H9 (cell line): ENCODE measurements around the gene SERTM2. TPM values are rescaled to one million over a fixed set of nuclear protein-coding genes. Genes with fewer than 3 reads are reported as not detected.

Source experiments
- DNase-seq: peaks from one replicate; pipeline ENCODE4 v3.0.0-alpha.2; 2017
- H2AFZ ChIP-seq: one replicate; pipeline ENCODE4 v1.6.1; 2013; ENCODE audit warnings: mild to moderate bottlenecking, low read length, control low read depth, moderate library complexity
- H2AK5ac ChIP-seq: 2 replicates; pipeline ENCODE4 v1.6.1; 2013; ENCODE audit warnings: low read length, control low read depth, mixed read lengths; ENCODE audit not compliant: insufficient read length
- H2BK120ac ChIP-seq: one replicate; pipeline ENCODE4 v1.6.1; 2013; ENCODE audit warnings: low read depth, mild to moderate bottlenecking, low read length, control low read depth, inconsistent platforms; ENCODE audit not compliant: poor library complexity, severe bottlenecking
- H2BK12ac ChIP-seq: 2 replicates; pipeline ENCODE4 v1.6.1; 2013; ENCODE audit warnings: low read length, control low read depth, mixed read lengths, low read depth; ENCODE audit not compliant: insufficient read length
- H2BK15ac ChIP-seq: 2 replicates; pipeline ENCODE4 v1.6.1; 2013; ENCODE audit warnings: low read depth, low read length, control low read depth
- H2BK20ac ChIP-seq: one replicate; pipeline ENCODE4 v1.6.1; 2013; ENCODE audit warnings: low read depth, mild to moderate bottlenecking, low read length, control low read depth, inconsistent platforms; ENCODE audit not compliant: poor library complexity, severe bottlenecking
- H2BK5ac ChIP-seq: 2 replicates; pipeline ENCODE4 v1.6.1; 2013; ENCODE audit warnings: low read length, control low read depth, mixed read lengths; ENCODE audit not compliant: insufficient read length
- H3K14ac ChIP-seq: 2 replicates; pipeline ENCODE4 v1.6.1; 2013; ENCODE audit warnings: low read length, control low read depth; ENCODE audit not compliant: insufficient read depth
- H3K18ac ChIP-seq: 2 replicates; pipeline ENCODE4 v1.6.1; 2013; ENCODE audit warnings: low read depth, mild to moderate bottlenecking, mixed read lengths, low read length, control low read depth; ENCODE audit not compliant: insufficient read length
- H3K23ac ChIP-seq: 2 replicates; pipeline ENCODE4 v1.6.1; 2013; ENCODE audit warnings: low read length, control low read depth, mixed read lengths, low read depth; ENCODE audit not compliant: insufficient read length
- H3K23me2 ChIP-seq: 2 replicates; pipeline ENCODE4 v1.6.1; 2013; ENCODE audit warnings: low read depth, mild to moderate bottlenecking, mixed read lengths, low read length, control low read depth; ENCODE audit not compliant: insufficient read length, poor library complexity, severe bottlenecking
- H3K27ac ChIP-seq: 2 replicates; pipeline ENCODE4 v1.5.1; 2013; ENCODE audit warnings: low read length, control low read depth, mixed read lengths, low read depth; ENCODE audit not compliant: insufficient read length
- H3K27me3 ChIP-seq: 2 replicates; pipeline ENCODE4 v1.6.1; 2013; ENCODE audit warnings: low read length, control low read depth, inconsistent platforms; ENCODE audit not compliant: insufficient read depth
- H3K4ac ChIP-seq: 2 replicates; pipeline ENCODE4 v1.6.1; 2013; ENCODE audit warnings: low read depth, mild to moderate bottlenecking, control low read depth, inconsistent platforms, low read length, moderate library complexity
- H3K4me1 ChIP-seq: 2 replicates; pipeline ENCODE4 v1.6.1; 2013; ENCODE audit warnings: low read length, control low read depth, inconsistent platforms; ENCODE audit not compliant: insufficient read depth
- H3K4me2 ChIP-seq: 2 replicates; pipeline ENCODE4 v1.6.1; 2013; ENCODE audit warnings: low read length, control low read depth, mixed read lengths; ENCODE audit not compliant: insufficient read length, insufficient read depth
- H3K56ac ChIP-seq: 2 replicates; pipeline ENCODE4 v1.6.1; 2013; ENCODE audit warnings: low read depth, mild to moderate bottlenecking, mixed read lengths, low read length, control low read depth; ENCODE audit not compliant: insufficient read length
- H3K79me1 ChIP-seq: 2 replicates; pipeline ENCODE4 v1.6.1; 2013; ENCODE audit warnings: low read depth, mild to moderate bottlenecking, moderate library complexity, low read length, control low read depth, inconsistent platforms; ENCODE audit not compliant: insufficient read depth, poor library complexity, severe bottlenecking
- H3K79me2 ChIP-seq: 2 replicates; pipeline ENCODE4 v1.6.1; 2013; ENCODE audit warnings: low read length, control low read depth, inconsistent platforms; ENCODE audit not compliant: insufficient read depth
- H3K9ac ChIP-seq: 2 replicates; pipeline ENCODE4 v1.6.1; 2013; ENCODE audit warnings: low read length, control low read depth, mixed read lengths; ENCODE audit not compliant: insufficient read length; ENCODE audit errors: extremely low read depth
- H3K9me3 ChIP-seq: one replicate; pipeline ENCODE4 v1.6.1; 2013; ENCODE audit warnings: low read depth, low read length, inconsistent platforms; ENCODE audit not compliant: control insufficient read depth
- H3T11ph ChIP-seq: one replicate; pipeline ENCODE4 v1.6.1; 2013; ENCODE audit warnings: mild to moderate bottlenecking, low read length, control low read depth, inconsistent platforms
- H4K20me1 ChIP-seq: one replicate; pipeline ENCODE4 v1.6.1; 2013; ENCODE audit not compliant: control insufficient read depth, insufficient read length, insufficient read depth
- H4K5ac ChIP-seq: 2 replicates; pipeline ENCODE4 v1.6.1; 2013; ENCODE audit warnings: low read depth, mild to moderate bottlenecking, mixed read lengths, low read length, control low read depth; ENCODE audit not compliant: insufficient read length
- H4K8ac ChIP-seq: replicated peaks from 2 replicates; pipeline ENCODE4 v1.6.1; 2013; ENCODE audit warnings: low read length, control low read depth, mixed read lengths, low read depth; ENCODE audit not compliant: insufficient read length
- H4K91ac ChIP-seq: 2 replicates; pipeline ENCODE4 v1.6.1; 2013; ENCODE audit warnings: low read depth, mild to moderate bottlenecking, moderate library complexity, mixed read lengths, low read length, control low read depth; ENCODE audit not compliant: insufficient read length
- H3K27ac Mint-ChIP-seq, 3 experiments: 2 replicates in 2 of 3; 3 replicates in 1 of 3; pipeline ENCODE4 v1.8.0; 2020 to 2021; ENCODE audit warnings: mixed read lengths in 3 of 3, mild to moderate bottlenecking in 1 of 3, moderate library complexity in 1 of 3
- H3K27me3 Mint-ChIP-seq: 2 replicates; pipeline ENCODE4 v1.8.0; 2021; ENCODE audit warnings: low read depth, mild to moderate bottlenecking, moderate library complexity, mixed read lengths
- H3K36me3 Mint-ChIP-seq, 3 experiments: 2 replicates in 2 of 3; 3 replicates in 1 of 3; pipeline ENCODE4 v1.8.0; 2020 to 2021; ENCODE audit warnings: low read depth in 3 of 3, mixed read lengths in 3 of 3; ENCODE audit not compliant: insufficient read depth in 1 of 3
- H3K4me1 Mint-ChIP-seq, 2 experiments: 2 replicates each; pipeline ENCODE4 v1.8.0; 2020; ENCODE audit warnings: mixed read lengths in 2 of 2
- H3K4me3 Mint-ChIP-seq, 2 experiments: 2 replicates in 1 of 2; 3 replicates in 1 of 2; pipeline ENCODE4 v1.8.0; 2020 to 2021; ENCODE audit warnings: mild to moderate bottlenecking in 2 of 2, mixed read lengths in 2 of 2, moderate library complexity in 1 of 2
- H3K9me3 Mint-ChIP-seq, 2 experiments: 2 replicates in 1 of 2; 3 replicates in 1 of 2; pipeline ENCODE4 v1.8.0; 2020; ENCODE audit warnings: mild to moderate bottlenecking in 2 of 2, mixed read lengths in 2 of 2, moderate library complexity in 1 of 2
- CTCF ChIP-seq: fragments of 200-600 bp; sonication (generic); conservative IDR thresholded peaks from 3 replicates; pipeline ENCODE4 v1.8.0; 2021; ENCODE audit warnings: antibody characterized with exemption, mild to moderate bottlenecking
- WGBS: extraction: QIAGEN DNeasy Blood & Tissue Kit; methylation state at CpG from one replicate; pipeline ENCODE4 v1.1.7; 2013; ENCODE audit warnings: missing lambda C conversion rate, low lambda C conversion rate, mixed read lengths; ENCODE audit not compliant: insufficient read length; ENCODE audit errors: extremely low coverage; 5-methylcytosine and 5-hydroxymethylcytosine counted together
- total RNA-seq: library from RNA; stranded (reverse); gene quantifications from 2 replicates; pipeline ENCODE4 v1.2.1, GENCODE V29; 2021

SERTM2 gene
- total RNA-seq, 1 experiment from 2014 or later, result 0.22 TPM

- H3T11ph ChIP-seq, result no peak overlapping the region
- H3K56ac ChIP-seq, result no peak overlapping the region
- H3K79me1 ChIP-seq, result no peaks in the 10 kb centered on the region
- no peak overlapping the region for H2BK5ac ChIP-seq
- no peak overlapping the region for H3K4ac ChIP-seq
- no peak overlapping the region for H3K4me2 ChIP-seq
- H3K27me3 ChIP-seq, result no peaks in the 10 kb centered on the region
- no peak for TF ChIP-seq CTCF
- H3K23me2 ChIP-seq, result no peaks in the 10 kb centered on the region
- no peaks in the 10 kb centered on the region for H3K9me3 ChIP-seq
- H2BK15ac ChIP-seq, result no peak overlapping the region
- H3K23ac ChIP-seq, result no peak overlapping the region
- H3K4me1 ChIP-seq, result no peaks in the 10 kb centered on the region; the same call in 1 of the 2 replicates
- no peak overlapping the region for H2AK5ac ChIP-seq
- H4K5ac ChIP-seq, result no peak overlapping the region
- 0 out of 4 replicates have a peak, but pooled peaks cover 2 to 3% of the 10 kb centered on the region in 2 experiments for H3K4me1 Mint-ChIP-seq
- H3K18ac ChIP-seq, result no peak overlapping the region
- no peak overlapping the region for H3K27ac Mint-ChIP-seq
- no peaks in the 10 kb centered on the region; a peak in 1 of 7 replicates for H3K36me3 Mint-ChIP-seq
- no peak overlapping the region for H2AFZ ChIP-seq
- no peaks in the 10 kb centered on the region for H3K9me3 Mint-ChIP-seq
- no CpG with 5 or more reads among the region's 4 CpGs for WGBS
- no peak overlapping the region for H3K9ac ChIP-seq
- no peak overlapping the region for H4K8ac ChIP-seq
- peaks cover 6% of the 10 kb centered on the region; the same call in 1 of the 2 replicates for H3K27me3 Mint-ChIP-seq
- no peak overlapping the region for H3K27ac ChIP-seq
- H2BK120ac ChIP-seq, result no peak overlapping the region
- no peak overlapping the region for H4K91ac ChIP-seq
- H3K79me2 ChIP-seq, result no peaks in the 10 kb centered on the region
- H3K4me3 Mint-ChIP-seq, result no peak overlapping the region
- DNase-seq, result no peak
- H2BK20ac ChIP-seq, result no peak overlapping the region
- no peak overlapping the region for H2BK12ac ChIP-seq
- H3K14ac ChIP-seq, result no peak overlapping the region
- H4K20me1 ChIP-seq, result no peaks in the 10 kb centered on the region
These were observed 19.4 kb upstream of the SERTM2 start for GRCh38 chrX:111492085-111492484.
